ENCODE measurements around the gene FAM200C. TPM values are rescaled to one million over a fixed set of nuclear protein-coding genes. Genes with fewer than 3 reads are reported as not detected.

Gene FAM200C
- total RNA-seq, 1 donor from 2014 or later: not detected

DNA sequence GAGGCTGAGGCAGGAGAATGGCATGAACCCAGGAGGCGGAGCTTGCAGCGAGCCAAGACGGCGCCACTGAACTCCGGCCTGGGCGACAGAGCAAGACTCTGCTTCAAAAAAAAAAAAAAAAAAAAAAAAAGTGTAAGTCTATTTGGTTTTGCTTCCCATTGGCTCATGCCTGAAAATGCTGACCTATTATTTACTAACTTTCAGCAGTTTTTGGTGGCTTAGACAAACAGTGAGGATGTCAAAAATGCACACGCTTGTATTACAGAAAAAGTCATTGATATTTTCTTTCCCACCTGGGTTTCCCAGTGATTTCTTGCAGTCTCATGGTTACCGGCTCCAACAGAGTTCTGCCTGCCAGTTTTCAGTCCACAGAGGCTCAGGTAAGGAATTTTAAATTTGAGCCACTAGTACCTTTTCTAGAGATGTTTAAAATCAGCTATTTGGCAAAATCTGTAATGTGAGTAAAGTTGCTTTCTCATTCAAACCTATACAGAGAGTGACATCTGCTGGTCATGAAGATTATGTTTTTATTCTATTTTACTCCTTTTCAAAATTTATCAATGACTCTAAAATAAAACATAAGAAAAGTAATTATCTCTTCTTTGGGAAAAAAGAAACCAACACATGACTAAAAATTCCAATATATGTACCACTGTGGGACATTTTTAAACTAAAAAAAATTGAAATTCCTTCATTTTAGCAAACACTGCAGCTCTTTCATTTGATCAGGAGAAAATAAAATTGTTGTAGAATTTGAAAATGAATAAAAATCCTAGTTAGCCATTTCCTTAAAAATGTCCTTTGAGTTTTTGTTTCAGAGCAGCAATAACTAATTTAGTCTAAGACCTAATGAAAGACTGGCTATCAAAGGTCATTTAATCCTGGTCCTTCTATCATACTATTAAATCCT is 8.8 kb downstream of the FAM200C start:
- TF ChIP-seq, protein P1, sequence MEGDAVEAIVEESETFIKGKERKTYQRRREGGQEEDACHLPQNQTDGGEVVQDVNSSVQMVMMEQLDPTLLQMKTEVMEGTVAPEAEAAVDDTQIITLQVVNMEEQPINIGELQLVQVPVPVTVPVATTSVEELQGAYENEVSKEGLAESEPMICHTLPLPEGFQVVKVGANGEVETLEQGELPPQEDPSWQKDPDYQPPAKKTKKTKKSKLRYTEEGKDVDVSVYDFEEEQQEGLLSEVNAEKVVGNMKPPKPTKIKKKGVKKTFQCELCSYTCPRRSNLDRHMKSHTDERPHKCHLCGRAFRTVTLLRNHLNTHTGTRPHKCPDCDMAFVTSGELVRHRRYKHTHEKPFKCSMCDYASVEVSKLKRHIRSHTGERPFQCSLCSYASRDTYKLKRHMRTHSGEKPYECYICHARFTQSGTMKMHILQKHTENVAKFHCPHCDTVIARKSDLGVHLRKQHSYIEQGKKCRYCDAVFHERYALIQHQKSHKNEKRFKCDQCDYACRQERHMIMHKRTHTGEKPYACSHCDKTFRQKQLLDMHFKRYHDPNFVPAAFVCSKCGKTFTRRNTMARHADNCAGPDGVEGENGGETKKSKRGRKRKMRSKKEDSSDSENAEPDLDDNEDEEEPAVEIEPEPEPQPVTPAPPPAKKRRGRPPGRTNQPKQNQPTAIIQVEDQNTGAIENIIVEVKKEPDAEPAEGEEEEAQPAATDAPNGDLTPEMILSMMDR (IDR thresholded peaks at IDR 0.05): peak; percentile 42 to 54 (median 48)
- Histone ChIP-seq H3K27ac (no peak overlapping the region), H3K4me1 (peaks cover 0 to 5% of the 10 kb centered on the region in 2 donors), H3K9me3 (peaks cover 0 to 15% of the 10 kb centered on the region in 2 donors), H3K36me3 (peaks cover 0 to 3% of the 10 kb centered on the region in 2 donors), H3K27me3 (no peaks in the 10 kb centered on the region), H3K4me3 (no peak overlapping the region)
- intact Hi-C loops (cut with DNase I): loop anchor here (1.0 to 2.0 kb wide), 3 partner anchors 44 to 370 kb away; no protein-coding TSS in a partner anchor
- no peak for DNase-seq (ENCODE audit: low spot score in 2 of 2)

DNA sequence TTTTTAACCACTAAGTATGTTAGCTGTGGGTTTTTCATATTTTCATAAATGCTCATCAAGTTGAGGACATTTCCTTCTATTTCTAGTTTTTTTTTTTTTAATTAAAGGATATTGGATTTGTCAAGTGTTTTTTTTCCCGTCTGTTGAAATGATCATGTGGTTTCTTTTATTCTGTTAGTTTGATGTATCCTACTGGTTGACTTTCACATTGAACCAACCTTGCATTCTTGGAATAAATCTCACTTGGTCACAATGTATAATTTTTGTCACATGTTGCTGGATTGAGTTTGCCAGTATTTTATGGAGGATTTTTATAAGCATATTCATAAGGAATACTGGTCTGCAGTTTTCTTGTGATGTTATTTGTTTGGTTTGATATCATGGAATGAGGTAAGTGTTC is 12.4 kb downstream of the FAM200C start:
- no peak for DNase-seq (ENCODE audit: low spot score in 2 of 2)
- intact Hi-C loops (cut with DNase I): no loop called here
- no peak overlapping the region for H3K27ac ChIP-seq
- H3K36me3 ChIP-seq: peaks cover 0 to 3% of the 10 kb centered on the region in 2 donors
- no peak overlapping the region for H3K4me3 ChIP-seq
- peaks cover 0 to 15% of the 10 kb centered on the region in 2 donors for H3K9me3 ChIP-seq
- H3K27me3 ChIP-seq: no peaks in the 10 kb centered on the region
- H3K4me1 ChIP-seq: peaks cover 0 to 2% of the 10 kb centered on the region in 2 donors
- TF ChIP-seq, protein P1 (IDR thresholded peaks at IDR 0.05): no peak

DNA sequence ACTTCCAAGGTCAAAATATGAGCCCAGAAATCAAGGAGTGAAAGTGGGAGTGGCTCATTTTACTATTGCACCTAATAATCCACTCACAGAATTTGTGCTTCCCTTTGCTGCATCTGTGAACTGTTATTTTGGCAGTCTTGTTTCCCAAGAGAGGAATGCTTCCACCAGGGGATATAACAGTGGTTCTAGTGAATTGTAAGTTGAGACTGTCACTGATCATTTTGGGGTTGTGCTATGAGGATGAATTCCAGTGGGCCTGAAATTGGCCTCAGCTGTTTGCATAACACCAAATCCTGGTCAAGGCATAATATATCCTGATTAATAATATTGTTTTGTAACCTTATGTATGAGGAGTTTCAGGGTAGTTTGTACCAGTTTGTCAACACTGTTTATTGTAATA is 14.4 kb downstream of the FAM200C start:
- DNase-seq (ENCODE audit: low spot score in 2 of 2): no peak
- no peak overlapping the region for H3K27ac ChIP-seq
- H3K9me3 ChIP-seq: peaks cover 0 to 15% of the 10 kb centered on the region in 2 donors
- no peaks in the 10 kb centered on the region for H3K27me3 ChIP-seq
- H3K4me3 ChIP-seq: no peak overlapping the region
- TF ChIP-seq, protein P1 (IDR thresholded peaks at IDR 0.05): no peak
- no peaks in the 10 kb centered on the region for H3K4me1 ChIP-seq
- H3K36me3 ChIP-seq: peaks cover 0 to 3% of the 10 kb centered on the region in 2 donors
- intact Hi-C loops (cut with DNase I): no loop called here

DNA sequence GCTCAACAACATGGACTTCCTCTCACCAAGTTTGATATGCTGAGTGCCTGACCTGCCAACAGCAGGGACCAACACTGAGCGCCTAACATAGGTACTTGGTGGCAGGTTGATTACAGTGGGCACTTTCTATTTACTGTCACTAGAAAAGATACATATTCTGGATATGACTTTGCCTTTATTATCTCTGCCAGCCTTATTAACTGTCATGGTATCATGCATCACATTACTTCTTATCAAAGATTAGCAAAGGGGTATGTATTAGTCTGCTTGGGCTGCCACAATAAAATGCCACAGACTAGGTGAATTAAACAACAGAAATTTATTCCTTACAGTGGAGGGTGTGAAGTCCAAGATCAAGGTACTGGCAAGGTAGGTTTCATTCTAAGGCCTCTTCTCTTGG is 15.2 kb downstream of the FAM200C start:
- H3K9me3 ChIP-seq: peaks cover 0 to 15% of the 10 kb centered on the region in 2 donors
- no peaks in the 10 kb centered on the region for H3K4me1 ChIP-seq
- intact Hi-C loops (cut with DNase I): no loop called here
- no peak overlapping the region for H3K4me3 ChIP-seq
- DNase-seq (ENCODE audit: low spot score in 2 of 2): no peak
- no peaks in the 10 kb centered on the region for H3K27me3 ChIP-seq
- peaks cover 0 to 3% of the 10 kb centered on the region in 2 donors for H3K36me3 ChIP-seq
- TF ChIP-seq, protein P1 (IDR thresholded peaks at IDR 0.05): no peak
- no peak overlapping the region for H3K27ac ChIP-seq

DNA sequence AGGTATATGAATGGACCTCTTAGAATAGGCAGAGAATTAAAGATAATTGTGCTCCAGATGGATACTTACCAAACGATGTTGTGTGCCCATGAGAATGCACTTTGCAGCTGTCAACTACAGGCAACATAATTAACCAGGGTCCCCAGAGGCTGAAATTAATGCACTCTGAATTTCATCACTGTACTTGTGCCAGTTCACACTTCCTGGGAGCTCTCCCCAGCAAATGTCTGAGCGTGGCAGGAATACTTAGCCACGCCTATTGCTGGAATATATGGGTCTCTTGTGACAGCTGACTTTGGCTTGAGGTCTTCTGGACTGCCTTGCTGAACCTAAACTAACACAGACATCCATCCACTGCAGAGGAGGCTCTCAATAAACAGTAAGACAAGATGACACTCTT is 17.5 kb downstream of the FAM200C start:
- H3K27ac ChIP-seq: no peak overlapping the region
- H3K9me3 ChIP-seq: peaks cover 0 to 7% of the 10 kb centered on the region in 2 donors
- intact Hi-C loops (cut with DNase I): no loop called here
- no peaks in the 10 kb centered on the region for H3K36me3 ChIP-seq
- TF ChIP-seq, protein P1 (IDR thresholded peaks at IDR 0.05): no peak
- H3K27me3 ChIP-seq: no peaks in the 10 kb centered on the region
- DNase-seq (ENCODE audit: low spot score in 2 of 2): no peak
- no peak overlapping the region for H3K4me3 ChIP-seq
- no peaks in the 10 kb centered on the region for H3K4me1 ChIP-seq

Data from ascending aorta (tissue), 2 donors.